Astrocyte of the cerebellum (primary cell): ENCODE results near the gene ADIPOR1.

ENCODE experiments used
- DNase-seq: peaks from one replicate; pipeline ENCODE4 v3.0.0-alpha.2; 2011; ENCODE audit warnings: low read depth
- H3K4me3 ChIP-seq: 2 replicates; pipeline ENCODE4 v1.5.1; 2011; ENCODE audit warnings: mild to moderate bottlenecking, low read depth, low read length, moderate library complexity
- CTCF ChIP-seq: IDR thresholded peaks from 2 replicates; pipeline ENCODE4 v1.5.1; 2012; ENCODE audit warnings: low read length, low read depth, moderate library complexity, mild to moderate bottlenecking; ENCODE audit errors: missing control alignments
- in situ Hi-C: cut with HindIII; loops from 2 replicates; pipeline ENCODE4 v1.10.0; 2017; ENCODE audit warnings: low sequenced_read_pairs

The ADIPOR1 gene

GRCh38 chr1:202901555-202901954, 56.6 kb downstream of the ADIPOR1 start:
- no peak for DNase-seq
- no peak for TF ChIP-seq CTCF
- no peak overlapping the region for H3K4me3 ChIP-seq
- in situ Hi-C loops = no loop called here

- no peak for DNase-seq
- in situ Hi-C loops = no loop called here
- H3K4me3 ChIP-seq = no peak overlapping the region
- no peak for TF ChIP-seq CTCF
These were observed 65.6 kb downstream of the ADIPOR1 start for GRCh38 chr1:202892501-202892900.
